Bronchial epithelial cell (primary cell): Measurements from ENCODE around the gene SSH2. TPM values are rescaled to one million over a fixed set of nuclear protein-coding genes. Genes with fewer than 3 reads are reported as not detected.
A peak's percentile ranks its signal among the peaks of the same experiment; 100 is the strongest.

Experiments used
- DNase-seq: peaks from one replicate; pipeline ENCODE4 v3.0.0-alpha.2; 2010; ENCODE audit warnings: low read depth
- FAIRE-seq: peaks from 2 replicates; lab custom pipeline; 2011; peaks lifted over from hg19 to GRCh38; lab: Jason Lieb, UNC
- H3K27me3 ChIP-seq: 2 replicates; pipeline ENCODE4 v1.5.1; 2011; ENCODE audit warnings: low read length; ENCODE audit not compliant: control insufficient read depth, insufficient read depth
- H3K36me3 ChIP-seq: 2 replicates; pipeline ENCODE4 v1.5.1; 2011; ENCODE audit warnings: low read length; ENCODE audit not compliant: control insufficient read depth, insufficient read depth
- H3K4me3 ChIP-seq: 2 replicates; pipeline ENCODE4 v1.5.1; 2011; ENCODE audit warnings: mild to moderate bottlenecking, low read depth, low read length, control low read depth
- CTCF ChIP-seq: IDR thresholded peaks from 2 replicates; pipeline ENCODE4 v1.5.1; 2011; ENCODE audit warnings: mild to moderate bottlenecking, moderate library complexity, low read length, control low read depth, inconsistent platforms; ENCODE audit not compliant: insufficient read depth, severe bottlenecking
- total RNA-seq: library from RNA; depleted of rRNA; stranded (reverse); fragments of >200 nt; gene quantifications from 2 replicates; pipeline ENCODE4 v1.2.1, GENCODE V29; 2014

Gene SSH2
- total RNA-seq, 1 donor from 2014 or later: 3.7 TPM

GRCh38 chr17:29710891-29711418 is 219.1 kb downstream of the SSH2 start:
- H3K36me3 ChIP-seq: no peaks in the 10 kb centered on the region
- FAIRE-seq (no peak), DNase-seq (peak; percentile 91)
- no peaks in the 10 kb centered on the region for H3K27me3 ChIP-seq
- no peak overlapping the region for H3K4me3 ChIP-seq
- no peak for TF ChIP-seq CTCF

GRCh38 chr17:29710520-29710884 is 219.5 kb downstream of the SSH2 start:
- no peaks in the 10 kb centered on the region for H3K36me3 ChIP-seq
- no peak for DNase-seq
- TF ChIP-seq CTCF: no peak
- no peaks in the 10 kb centered on the region for H3K27me3 ChIP-seq
- no peak for FAIRE-seq
- H3K4me3 ChIP-seq: no peak overlapping the region

GRCh38 chr17:29709866-29710519 is 220.0 kb downstream of the SSH2 start:
- Histone ChIP-seq H3K27me3 (no peaks in the 10 kb centered on the region), H3K36me3 (no peaks in the 10 kb centered on the region), H3K4me3 (no peak overlapping the region)
- TF ChIP-seq CTCF: no peak
- FAIRE-seq (no peak), DNase-seq (peak; percentile 26)

- H3K4me3 ChIP-seq: no peak overlapping the region
- TF ChIP-seq CTCF: no peak
- FAIRE-seq: no peak
Observed at GRCh38 chr17:29707212-29707571, 222.8 kb downstream of the SSH2 start.

GRCh38 chr17:29706045-29706431 is 224.0 kb downstream of the SSH2 start:
- no peaks in the 10 kb centered on the region for H3K27me3 ChIP-seq
- H3K4me3 ChIP-seq: no peak overlapping the region
- FAIRE-seq: no peak

More at GRCh38 chr17:29707212-29707571, 222.8 kb downstream of the SSH2 start:
- no peak for DNase-seq
- no peaks in the 10 kb centered on the region for H3K27me3 ChIP-seq
- H3K36me3 ChIP-seq: no peaks in the 10 kb centered on the region

More at GRCh38 chr17:29706045-29706431, 224.0 kb downstream of the SSH2 start:
- no peaks in the 10 kb centered on the region for H3K36me3 ChIP-seq
- no peak for TF ChIP-seq CTCF
- DNase-seq: no peak
